Prostate gland (tissue), 2 donors: ENCODE data around the gene AMBP. TPM values are rescaled to one million over a fixed set of nuclear protein-coding genes. Genes with fewer than 3 reads are reported as not detected.

ENCODE experiments used
- DNase-seq: peaks from one replicate; pipeline ENCODE4 v3.0.0-alpha.2; 2019; ENCODE audit warnings: low spot score
- H3K27ac ChIP-seq, 2 donors: fragments of 200-600 bp; sonication (generic); 2 replicates each; pipeline ENCODE4 v1.5.1; 2017 to 2019
- H3K27me3 ChIP-seq: fragments of 200-600 bp; sonication (generic); replicated peaks from 2 replicates; pipeline ENCODE4 v1.5.1; 2019; ENCODE audit not compliant: insufficient read depth
- H3K36me3 ChIP-seq, 2 donors: fragments of 200-600 bp; sonication (generic); 1 replicate in 1 of 2; 2 replicates in 1 of 2; pipeline versions ENCODE4 v1.5.1 to v1.8.1; 2017 to 2019
- H3K4me1 ChIP-seq: fragments of 200-600 bp; sonication (generic); replicated peaks from 2 replicates; pipeline ENCODE4 v1.5.1; 2019
- H3K4me3 ChIP-seq, 2 donors: fragments of 200-600 bp; sonication (generic); 2 replicates each; pipeline ENCODE4 v1.5.1; 2017 to 2019
- H3K9me3 ChIP-seq: fragments of 200-600 bp; sonication (generic); 2 replicates; pipeline ENCODE4 v1.5.1; 2017
- POLR2A ChIP-seq: fragments of 450-650 bp; IDR thresholded peaks from one replicate; pipeline ENCODE4 v1.6.1; 2016; ENCODE audit warnings: antibody characterized with exemption, mild to moderate bottlenecking
- POLR2AphosphoS5 ChIP-seq: sonication (generic); formaldehyde crosslinking; IDR thresholded peaks from one replicate; pipeline ENCODE4 v1.6.1; 2017; ENCODE audit warnings: antibody characterized with exemption
- WGBS: methylation state at CpG from one replicate; pipeline ENCODE4 v1.1.5; 2018; 5-methylcytosine and 5-hydroxymethylcytosine counted together
- intact Hi-C: fragments of 100-400 bp; cut with DNase I; formaldehyde crosslinking; loops from one replicate; pipeline ENCODE4 v1.14.2; 2022
- total RNA-seq, 2 donors: library from RNA; depleted of rRNA; stranded (reverse); fragments of >200 nt; gene quantifications; one replicate each; pipeline ENCODE4 v1.1.0, GENCODE V29; 2016
- TF ChIP-seq, protein P1 (sequence below), 4 experiments: fragments of 200-600 bp in 2 of 4; fragments of 450-650 bp in 2 of 4; sonication (generic) in 2 of 4; IDR thresholded peaks; 1 replicate in 3 of 4; 2 replicates in 1 of 4; pipeline ENCODE4 v1.5.1; 2016 to 2019; ENCODE audit warnings: antibody characterized with exemption in 4 of 4, mild to moderate bottlenecking in 2 of 4, moderate library complexity in 2 of 4

Gene AMBP
- total RNA-seq, 2 donors from 2014 or later, result 0.23 to 1.5 TPM

DNA sequence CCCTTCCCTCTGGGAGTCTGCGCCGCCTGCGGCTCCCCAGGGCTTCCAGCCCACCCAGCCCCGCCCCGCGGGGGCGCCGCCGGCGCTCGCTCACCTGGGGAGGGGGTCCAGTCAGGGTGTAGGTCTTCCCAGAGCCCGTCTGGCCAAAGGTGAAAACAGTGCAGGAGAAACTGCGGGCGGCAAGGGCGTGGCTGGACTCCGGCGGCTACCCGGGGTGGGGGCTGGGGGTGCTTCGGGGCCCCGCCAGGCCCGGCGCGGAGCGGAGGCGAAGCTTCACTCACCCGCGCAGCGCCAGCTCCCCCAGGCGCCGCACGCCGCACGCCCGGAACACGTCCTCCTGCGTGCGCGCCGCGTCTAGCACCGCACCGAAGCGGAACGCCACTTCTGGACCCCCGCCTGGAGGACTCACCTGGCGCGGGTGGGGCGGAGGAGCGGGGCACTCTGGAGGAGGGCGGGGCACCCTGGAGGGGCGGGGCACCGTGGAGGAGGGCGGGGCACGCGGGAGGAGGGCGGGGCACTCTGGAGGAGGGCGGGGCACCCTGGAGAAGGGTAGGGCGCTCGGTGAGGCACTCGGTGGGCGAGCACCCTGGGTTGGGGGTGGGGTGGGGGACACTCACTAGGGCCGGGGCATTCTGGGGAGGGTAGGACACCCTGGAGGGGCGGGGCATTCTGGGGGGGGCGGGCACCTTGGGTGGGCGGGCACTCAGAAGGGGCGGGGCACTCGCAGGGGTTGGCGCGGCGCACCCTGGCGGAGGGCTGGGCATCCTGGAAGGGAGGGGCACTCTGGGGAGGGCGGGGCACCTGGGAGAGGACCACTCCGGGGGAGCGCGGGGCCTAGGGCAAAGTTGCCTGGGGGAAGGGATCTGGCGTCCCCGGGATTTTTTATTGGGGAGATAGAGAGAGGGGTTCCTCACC lies 20.2 kb upstream of the AMBP start:
- TF ChIP-seq POLR2AphosphoS5 (no peak), POLR2A (no peak)
- TF ChIP-seq, protein P1, sequence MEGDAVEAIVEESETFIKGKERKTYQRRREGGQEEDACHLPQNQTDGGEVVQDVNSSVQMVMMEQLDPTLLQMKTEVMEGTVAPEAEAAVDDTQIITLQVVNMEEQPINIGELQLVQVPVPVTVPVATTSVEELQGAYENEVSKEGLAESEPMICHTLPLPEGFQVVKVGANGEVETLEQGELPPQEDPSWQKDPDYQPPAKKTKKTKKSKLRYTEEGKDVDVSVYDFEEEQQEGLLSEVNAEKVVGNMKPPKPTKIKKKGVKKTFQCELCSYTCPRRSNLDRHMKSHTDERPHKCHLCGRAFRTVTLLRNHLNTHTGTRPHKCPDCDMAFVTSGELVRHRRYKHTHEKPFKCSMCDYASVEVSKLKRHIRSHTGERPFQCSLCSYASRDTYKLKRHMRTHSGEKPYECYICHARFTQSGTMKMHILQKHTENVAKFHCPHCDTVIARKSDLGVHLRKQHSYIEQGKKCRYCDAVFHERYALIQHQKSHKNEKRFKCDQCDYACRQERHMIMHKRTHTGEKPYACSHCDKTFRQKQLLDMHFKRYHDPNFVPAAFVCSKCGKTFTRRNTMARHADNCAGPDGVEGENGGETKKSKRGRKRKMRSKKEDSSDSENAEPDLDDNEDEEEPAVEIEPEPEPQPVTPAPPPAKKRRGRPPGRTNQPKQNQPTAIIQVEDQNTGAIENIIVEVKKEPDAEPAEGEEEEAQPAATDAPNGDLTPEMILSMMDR (IDR thresholded peaks at IDR 0.05), result no peak
- no peak overlapping the region for H3K27ac ChIP-seq
- peak; percentile 60 for DNase-seq

DNA sequence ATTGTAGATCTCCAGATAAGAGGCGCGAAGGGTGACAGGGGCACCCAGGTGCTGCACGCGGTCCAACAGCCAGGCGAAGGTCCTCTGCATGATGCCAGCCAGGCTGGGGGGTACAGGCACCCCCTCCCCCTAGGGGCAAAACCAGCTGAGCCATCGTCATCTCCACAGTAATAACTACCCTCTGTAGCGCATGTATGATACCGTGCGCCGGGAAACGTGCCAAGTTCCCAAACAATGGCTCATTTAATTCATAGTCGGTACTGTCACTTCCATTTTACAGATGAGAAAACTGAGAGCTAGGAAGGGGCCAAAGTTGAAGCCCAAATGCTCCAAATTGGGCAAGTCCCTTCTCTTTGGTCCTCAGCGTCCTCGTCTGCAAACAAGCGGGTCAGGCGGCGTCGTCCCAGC lies 19.5 kb upstream of the AMBP start:
- WGBS, result 13% methylated on average over 18 of the region's 18 CpGs
- no peak for DNase-seq
- H3K27me3 ChIP-seq, result no peaks in the 10 kb centered on the region

More for the DNA sequence above, 20.2 kb upstream of the AMBP start:
- 3% methylated on average over 68 of the region's 77 CpGs for WGBS
- H3K36me3 ChIP-seq, result no peaks in the 10 kb centered on the region
- intact Hi-C loops, result no loop called here
- H3K9me3 ChIP-seq, result no peaks in the 10 kb centered on the region
- no peaks in the 10 kb centered on the region for H3K27me3 ChIP-seq
- H3K4me3 ChIP-seq, result peak overlapping the region; percentile 47 to 51
- no peaks in the 10 kb centered on the region for H3K4me1 ChIP-seq

DNA sequence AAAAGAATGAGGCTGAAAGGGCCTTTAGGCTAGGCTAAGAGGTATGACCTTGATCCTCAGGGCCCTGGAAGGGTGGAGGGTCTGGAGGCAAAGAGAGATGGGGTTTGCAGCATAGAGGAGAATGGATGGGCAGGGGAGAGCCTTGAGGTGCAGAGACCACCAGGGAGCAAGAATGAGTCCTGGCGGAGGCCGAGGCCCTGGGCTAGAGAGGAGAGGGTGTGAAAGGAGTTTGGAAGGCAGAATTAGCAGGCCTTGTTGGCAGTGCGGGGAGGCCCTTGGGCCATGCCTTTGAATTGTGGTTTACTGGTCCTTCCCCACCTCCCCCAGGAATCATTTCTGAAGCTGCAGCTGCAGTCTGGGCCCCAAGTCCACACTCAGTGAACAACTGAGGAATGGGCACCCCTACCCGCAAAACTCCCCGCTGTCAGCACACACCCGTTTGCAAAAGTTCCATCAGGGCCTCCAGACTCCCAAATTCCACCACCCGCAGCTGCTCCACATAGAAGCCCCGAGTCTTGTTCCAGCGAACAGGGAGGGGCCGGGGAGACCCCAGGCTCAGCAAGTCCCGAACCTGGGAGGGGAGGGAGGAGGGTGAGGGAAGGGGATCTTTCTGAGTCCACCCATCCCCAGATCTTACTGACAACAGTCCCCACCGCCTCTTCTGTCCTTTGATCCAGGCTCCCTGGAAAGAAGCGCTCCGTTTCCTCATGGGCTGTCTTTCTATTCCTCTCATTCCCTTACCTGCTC lies 18.9 kb upstream of the AMBP start:
- H3K4me3 ChIP-seq, result no peak overlapping the region

More for the DNA sequence above, 19.5 kb upstream of the AMBP start:
- H3K27ac ChIP-seq, result no peak overlapping the region
- H3K4me3 ChIP-seq, result peak overlapping the region; percentile 47 to 51
- TF ChIP-seq POLR2AphosphoS5, result no peak
- TF ChIP-seq POLR2A, result no peak
- TF ChIP-seq, protein P1 (IDR thresholded peaks at IDR 0.05), result no peak
- intact Hi-C loops, result no loop called here
- no peaks in the 10 kb centered on the region for H3K4me1 ChIP-seq
- H3K36me3 ChIP-seq, result no peaks in the 10 kb centered on the region
- no peaks in the 10 kb centered on the region for H3K9me3 ChIP-seq

DNA sequence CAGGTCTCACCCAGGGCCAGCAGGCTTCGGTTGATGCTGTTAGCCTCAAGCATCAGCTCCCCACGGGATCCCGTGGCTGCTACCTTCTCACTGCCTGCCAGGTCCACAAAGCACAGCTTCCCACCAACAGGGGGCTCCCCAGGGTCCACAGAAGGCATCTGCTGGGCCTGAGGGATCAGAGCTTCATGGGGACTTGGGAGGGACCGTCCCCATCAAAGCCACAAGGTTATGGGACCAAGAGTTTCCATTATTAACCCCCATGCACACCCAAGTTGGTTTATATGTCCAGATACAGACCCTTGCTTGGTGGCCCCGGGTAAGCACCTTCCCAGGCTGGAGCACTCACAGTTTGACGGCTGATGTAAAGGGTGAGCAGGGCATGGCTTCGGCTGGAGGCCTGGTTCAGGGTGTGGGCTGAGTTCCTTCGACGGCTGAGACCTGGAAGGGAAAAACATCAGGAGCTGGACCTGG lies 18.0 kb upstream of the AMBP start:
- intact Hi-C loops, result no loop called here
- Histone ChIP-seq H3K4me3 (no peak overlapping the region), H3K9me3 (no peaks in the 10 kb centered on the region), H3K27me3 (no peaks in the 10 kb centered on the region), H3K36me3 (no peaks in the 10 kb centered on the region), H3K27ac (no peak overlapping the region), H3K4me1 (no peaks in the 10 kb centered on the region)
- TF ChIP-seq, protein P1 (IDR thresholded peaks at IDR 0.05), result no peak
- TF ChIP-seq POLR2AphosphoS5 (no peak), POLR2A (no peak)
- no peak for DNase-seq
- 96% methylated on average over 9 of the region's 9 CpGs for WGBS

More for the DNA sequence above, 18.9 kb upstream of the AMBP start:
- H3K9me3 ChIP-seq, result no peaks in the 10 kb centered on the region
- intact Hi-C loops, result no loop called here
- no peaks in the 10 kb centered on the region for H3K4me1 ChIP-seq
- no peak overlapping the region for H3K27ac ChIP-seq
- WGBS, result 68% methylated on average over 14 of the region's 14 CpGs
- H3K27me3 ChIP-seq, result no peaks in the 10 kb centered on the region
- no peak for DNase-seq
- no peaks in the 10 kb centered on the region for H3K36me3 ChIP-seq
- TF ChIP-seq POLR2AphosphoS5, result no peak
- TF ChIP-seq, protein P1 (IDR thresholded peaks at IDR 0.05), result no peak
